OCI-M2 (cell line): Measurements from ENCODE around the gene RGMA.
A peak's percentile ranks its signal among the peaks of the same experiment; 100 is the strongest.
"Not testable (repeated sequence)": the region's sequence is repeated elsewhere in the genome, so short reads cannot be mapped to it uniquely, and the experiment has no call there.

Experiments used
- DNase-seq: peaks from one replicate; lab custom pipeline; 2025; ENCODE audit not compliant: unreplicated experiment; lab: John Stamatoyannopoulos, UW

RGMA gene

GRCh38 chr15:93035953-93036810, 52.8 kb downstream of the RGMA start:
- DNase-seq, result no peak

DNA sequence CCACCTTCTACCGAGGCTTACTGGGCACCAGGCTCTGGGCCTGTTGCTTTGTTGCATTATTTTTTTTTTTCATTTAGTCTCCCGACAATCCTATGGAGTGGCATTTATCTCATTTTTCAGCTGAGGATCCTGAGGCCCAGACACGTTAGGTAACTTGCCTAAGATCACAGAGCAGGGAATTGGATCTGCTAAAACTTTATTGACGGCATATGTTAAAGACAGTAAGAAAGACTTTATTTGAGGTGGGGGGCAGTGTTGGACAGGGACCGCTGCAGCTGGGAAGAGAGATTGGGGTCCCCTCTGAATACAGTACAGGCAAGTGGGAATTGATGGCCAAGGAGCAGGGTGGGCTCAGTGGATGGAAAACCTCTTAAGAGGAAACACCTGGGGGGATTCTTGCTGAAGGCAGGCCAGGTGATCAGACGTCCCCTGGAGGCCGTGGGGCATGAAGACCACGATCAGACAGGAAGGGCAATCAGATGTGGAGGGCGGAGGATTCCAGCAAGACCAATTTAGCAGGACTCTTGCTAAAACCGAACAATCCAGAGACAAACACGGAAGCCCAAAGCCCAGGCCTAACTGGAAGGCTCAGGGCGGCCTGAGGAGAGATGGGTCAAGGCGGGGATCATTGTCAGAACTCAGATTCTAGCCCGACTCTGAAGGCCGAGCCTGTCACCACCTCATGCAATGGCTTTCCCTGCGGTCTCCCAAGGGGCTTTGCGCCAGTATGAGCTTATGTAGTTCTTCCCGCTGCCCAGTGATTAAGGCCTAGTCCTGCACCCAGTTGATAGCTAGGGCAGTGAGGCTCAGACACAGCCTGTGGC, 53.7 kb downstream of the RGMA start:
- no peak for DNase-seq

DNA sequence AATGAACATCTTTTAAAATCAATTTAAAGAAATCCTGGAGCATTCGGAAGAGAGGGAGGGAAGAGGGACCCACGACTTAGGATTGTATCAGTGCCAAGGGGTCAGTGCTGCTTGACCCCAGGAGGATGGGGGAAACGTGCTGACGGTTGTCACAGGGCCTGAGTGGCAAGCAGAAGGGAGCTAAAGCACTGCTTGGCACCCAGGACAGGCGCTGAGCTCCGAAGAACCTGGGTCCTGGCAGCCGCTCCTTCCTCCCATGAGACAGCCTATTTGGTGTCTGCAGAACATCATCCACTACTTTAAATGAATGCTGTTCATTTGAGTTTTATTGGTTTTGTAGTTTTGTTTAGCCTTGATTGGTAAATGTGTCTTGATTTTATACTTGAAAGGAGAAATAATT, 54.5 kb downstream of the RGMA start:
- no peak for DNase-seq

DNA sequence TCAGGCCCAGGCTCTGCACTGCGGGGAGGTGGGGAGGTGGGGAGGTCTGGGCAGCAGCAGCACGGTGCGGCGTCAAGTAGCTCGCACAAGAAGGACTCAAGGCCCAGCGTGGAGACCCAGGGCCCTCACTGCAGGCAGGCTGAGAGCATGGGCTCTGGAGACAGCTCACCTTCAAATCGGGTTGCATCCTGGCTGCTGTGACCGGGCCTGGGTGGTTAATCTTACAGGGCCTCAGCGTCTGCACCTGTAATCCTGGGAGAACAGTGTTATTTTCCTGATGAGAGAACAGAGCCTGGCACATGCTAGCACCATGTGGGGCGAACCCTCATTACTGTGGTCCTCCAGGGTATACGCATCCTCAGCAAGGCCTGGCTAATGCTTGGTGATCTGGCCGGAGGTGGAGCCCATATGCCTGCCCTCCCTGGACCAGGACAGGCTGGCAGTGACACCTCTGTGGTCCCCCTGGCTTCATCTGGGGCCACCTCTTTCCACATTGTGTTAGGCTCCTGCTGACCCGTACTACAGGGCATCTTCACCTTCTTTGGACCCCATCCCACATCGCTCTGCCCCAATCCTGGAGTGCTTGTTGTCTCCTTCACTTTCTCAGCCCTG, 55.5 kb downstream of the RGMA start:
- DNase-seq, result no peak

GRCh38 chr15:93032515-93033206, 56.4 kb downstream of the RGMA start:
- not testable (repeated sequence) for DNase-seq

DNA sequence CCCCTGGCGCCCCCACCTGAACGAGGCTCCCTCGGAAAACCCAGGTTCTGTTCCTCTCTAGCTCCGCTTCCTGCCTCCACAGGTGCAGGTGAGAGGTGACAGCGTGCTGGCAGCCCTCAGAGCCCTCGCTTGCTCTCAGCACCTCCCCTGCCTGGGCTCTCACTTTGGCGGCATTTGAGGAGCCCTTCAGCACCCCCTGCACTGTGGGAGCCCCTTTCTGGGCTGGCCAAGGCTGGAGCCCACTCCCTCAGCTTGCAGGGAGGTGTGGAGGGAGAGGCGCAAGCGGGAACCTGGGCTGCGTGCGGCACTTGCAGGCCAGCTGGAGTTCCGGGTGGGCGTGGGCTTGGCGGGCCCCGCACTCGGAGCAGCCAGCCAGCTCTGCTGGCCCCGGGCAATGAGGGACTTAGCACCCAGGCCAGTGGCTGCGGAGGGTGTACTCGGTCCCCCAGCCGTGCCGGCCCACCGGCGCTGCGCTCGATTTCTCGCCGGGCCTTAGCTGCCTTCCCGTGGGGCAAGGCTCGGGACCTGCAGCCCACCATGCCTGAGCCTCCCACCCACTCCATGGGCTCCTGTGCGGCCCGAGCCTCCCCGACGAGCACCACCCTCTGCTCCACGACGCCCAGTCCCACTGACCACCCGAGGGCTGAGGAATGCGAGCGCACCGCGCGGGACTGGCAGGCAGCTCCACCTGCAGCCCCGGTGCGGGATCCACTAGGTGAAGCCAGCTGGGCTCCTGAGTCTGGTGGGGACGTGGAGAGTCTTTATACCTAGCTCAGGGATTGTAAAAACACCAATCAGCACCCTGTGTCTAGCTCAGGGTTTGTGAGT, 57.2 kb downstream of the RGMA start:
- DNase-seq, result not testable (repeated sequence)

GRCh38 chr15:93031103-93031464, 57.9 kb downstream of the RGMA start:
- DNase-seq, result no peak

- peak; percentile 19 for DNase-seq
Measured at GRCh38 chr15:93030430-93031102, 58.4 kb downstream of the RGMA start.

- no peak for DNase-seq
Measured at GRCh38 chr15:93029836-93030429, 59.1 kb downstream of the RGMA start.

DNA sequence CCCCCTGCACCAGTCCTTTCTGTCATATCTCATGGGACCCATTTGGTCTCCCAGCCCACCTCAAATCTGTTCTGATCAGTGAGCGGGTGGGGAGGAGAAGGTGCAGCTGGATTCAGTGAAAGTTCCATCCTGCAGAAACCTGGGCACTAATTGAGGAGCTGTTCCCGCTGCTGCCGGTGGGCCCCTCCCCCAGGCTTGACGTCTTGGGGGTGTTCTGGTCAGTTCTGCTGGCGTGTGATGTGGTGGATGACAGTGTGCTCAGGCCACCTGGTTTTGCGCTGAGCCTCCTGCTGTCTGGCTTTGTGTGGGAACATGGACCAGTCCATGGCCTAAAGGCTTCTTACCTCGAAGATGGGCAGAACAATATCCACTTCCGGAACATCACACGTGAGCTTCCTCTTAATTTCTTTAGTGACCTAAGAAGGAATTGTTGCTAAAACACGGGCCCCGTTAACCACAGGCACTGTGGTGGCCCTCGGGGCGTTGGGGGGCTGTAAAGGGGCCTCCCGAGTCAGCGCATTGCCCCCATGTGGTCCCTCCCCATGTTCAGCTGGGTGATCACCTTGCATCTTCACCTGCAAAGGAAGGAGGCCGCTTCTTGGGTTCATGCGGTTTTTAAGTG, 59.7 kb downstream of the RGMA start:
- no peak for DNase-seq

- no peak for DNase-seq
Measured at GRCh38 chr15:93028632-93029213, 60.3 kb downstream of the RGMA start.

- DNase-seq, result no peak
Measured at GRCh38 chr15:93028111-93028631, 60.8 kb downstream of the RGMA start.

DNA sequence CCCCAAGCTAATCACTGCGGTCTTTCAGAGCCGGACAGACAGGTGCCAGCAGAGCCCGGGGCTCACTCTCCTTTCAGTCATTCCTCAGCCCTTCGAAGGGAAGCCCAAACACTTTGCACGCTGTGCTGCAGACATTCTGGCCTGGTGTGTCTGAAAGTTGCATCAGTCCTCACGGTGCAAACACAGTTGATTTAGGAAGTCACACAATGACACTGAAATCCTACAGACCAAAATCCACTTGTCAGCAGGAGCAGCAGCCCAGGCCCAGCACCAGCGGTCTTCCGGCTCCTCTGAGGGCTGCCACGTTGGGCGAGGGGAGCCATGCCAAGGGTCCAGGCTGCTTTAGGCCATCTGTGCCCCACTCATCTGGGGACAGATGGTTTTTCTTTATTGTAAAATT, 61.6 kb downstream of the RGMA start:
- DNase-seq, result no peak

GRCh38 chr15:93026380-93026817, 62.6 kb downstream of the RGMA start:
- DNase-seq, result no peak

DNA sequence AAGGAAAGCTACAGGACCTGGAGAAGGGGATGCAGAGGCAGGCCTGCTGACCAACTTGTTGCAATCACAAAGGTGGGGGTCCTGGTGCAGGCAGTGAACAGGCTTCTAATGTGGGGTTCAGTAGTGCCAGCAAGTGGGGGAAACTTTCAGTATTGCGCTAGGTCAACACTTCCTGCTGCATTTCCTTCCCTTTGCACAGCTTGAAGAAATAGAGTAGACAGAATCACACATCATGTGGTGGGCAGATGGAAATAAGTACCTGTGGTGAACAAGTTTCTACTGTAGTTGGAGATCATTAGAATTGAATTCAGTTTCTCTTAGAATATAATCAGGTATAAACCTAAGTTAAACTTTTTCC, 63.4 kb downstream of the RGMA start:
- no peak for DNase-seq

DNA sequence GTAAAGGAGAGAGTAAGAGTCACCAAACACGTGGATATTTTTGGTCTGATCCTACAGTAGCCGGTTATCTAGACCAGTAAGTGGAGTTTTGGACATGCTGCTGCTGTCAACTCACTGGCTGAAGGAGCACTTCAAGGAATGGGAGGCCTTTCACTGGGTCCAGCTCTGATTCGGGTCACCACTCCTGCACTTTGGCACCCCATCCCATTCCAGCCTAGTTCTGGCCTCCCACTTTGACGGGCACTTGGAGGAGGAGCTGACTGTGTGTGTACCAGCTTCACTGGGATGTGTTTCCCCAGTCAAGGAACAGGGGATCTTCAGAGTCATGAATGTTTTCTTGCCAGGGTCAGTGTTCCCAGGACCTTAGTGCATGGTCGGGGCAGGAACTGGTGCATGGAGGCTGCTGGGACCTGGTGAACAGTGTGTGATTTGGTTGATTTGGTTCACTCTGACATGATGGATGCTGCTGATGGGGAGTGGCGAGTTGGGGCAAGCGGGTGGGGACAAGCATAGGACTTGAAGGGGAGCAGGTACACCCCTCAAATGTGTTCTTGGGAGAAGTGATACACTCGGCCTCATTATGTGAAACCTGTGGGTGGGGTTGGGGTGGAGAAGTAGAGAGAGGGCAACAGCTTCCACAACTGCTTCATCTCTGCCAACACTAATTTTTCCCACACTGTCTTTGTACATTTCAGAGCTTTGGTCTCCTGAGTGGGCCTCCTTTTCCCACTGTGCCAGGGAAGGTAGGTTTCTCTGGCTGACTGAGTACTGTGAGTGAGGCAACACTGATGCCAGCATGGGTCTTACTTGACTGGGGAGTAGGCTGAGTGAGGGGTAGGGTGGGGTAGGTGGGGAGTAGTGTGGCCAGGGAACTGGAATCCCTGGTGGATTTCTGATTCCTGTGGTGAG, 64.0 kb downstream of the RGMA start:
- DNase-seq, result no peak

- no peak for DNase-seq
Measured at GRCh38 chr15:93024293-93024692, 64.7 kb downstream of the RGMA start.
